CD4-positive, alpha-beta T cell treated with Interleukin-6 at 100 ng/mL for 8 hours (primary cell): ENCODE data around the gene DNAJB6.
A peak's percentile ranks its signal among the peaks of the same experiment; 100 is the strongest.

ENCODE experiments used
- DNase-seq: peaks from one replicate; pipeline ENCODE4 v3.0.0-alpha.2; 2020; ENCODE audit warnings: mixed read lengths, low spot score

Gene DNAJB6

DNA sequence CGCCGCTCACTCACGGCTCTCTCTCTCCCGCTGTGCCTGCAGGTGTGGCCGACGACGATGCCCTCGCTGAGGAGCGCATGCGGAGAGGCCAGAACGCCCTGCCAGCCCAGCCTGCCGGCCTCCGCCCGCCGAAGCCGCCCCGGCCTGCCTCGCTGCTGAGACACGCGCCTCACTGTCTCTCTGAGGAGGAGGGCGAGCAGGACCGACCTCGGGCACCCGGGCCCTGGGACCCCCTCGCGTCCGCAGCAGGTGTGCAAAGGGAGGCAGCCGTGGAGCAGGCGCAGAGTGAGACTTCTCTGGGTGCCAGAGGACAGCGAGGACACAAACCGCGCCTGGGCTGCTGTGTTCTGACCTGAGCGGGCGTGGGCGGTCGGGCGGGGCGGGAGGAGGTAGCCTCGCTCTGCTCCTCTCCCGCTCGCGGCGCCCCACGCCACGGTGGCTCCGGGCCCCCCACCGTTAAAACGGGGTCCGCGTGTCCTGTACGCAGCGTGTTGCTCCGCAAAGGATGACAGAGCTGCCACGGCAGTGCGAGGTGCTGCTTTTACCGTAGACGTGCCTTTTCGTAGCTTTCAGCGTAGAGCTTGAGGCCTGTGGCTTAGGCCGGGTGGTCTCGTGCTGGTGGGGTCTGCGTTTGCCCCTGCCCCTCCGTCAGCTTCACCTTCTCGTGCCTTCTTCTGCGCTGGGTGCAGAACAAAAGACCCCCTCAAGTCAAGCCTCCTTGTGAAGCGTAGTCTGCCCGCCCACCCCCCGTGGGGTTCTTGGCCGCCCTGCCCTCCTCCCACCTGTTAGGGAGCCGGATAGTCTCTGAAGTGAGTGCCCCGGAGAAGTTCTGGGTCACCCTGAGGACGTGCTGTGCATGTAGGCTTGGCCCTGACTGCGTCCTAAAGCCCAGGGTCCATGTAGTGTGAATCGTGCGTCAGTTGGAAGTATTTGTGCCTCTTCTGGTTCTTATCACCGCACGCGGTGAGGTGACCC lies 73.2 kb downstream of the DNAJB6 start:
- DNase-seq, result no peak

DNA sequence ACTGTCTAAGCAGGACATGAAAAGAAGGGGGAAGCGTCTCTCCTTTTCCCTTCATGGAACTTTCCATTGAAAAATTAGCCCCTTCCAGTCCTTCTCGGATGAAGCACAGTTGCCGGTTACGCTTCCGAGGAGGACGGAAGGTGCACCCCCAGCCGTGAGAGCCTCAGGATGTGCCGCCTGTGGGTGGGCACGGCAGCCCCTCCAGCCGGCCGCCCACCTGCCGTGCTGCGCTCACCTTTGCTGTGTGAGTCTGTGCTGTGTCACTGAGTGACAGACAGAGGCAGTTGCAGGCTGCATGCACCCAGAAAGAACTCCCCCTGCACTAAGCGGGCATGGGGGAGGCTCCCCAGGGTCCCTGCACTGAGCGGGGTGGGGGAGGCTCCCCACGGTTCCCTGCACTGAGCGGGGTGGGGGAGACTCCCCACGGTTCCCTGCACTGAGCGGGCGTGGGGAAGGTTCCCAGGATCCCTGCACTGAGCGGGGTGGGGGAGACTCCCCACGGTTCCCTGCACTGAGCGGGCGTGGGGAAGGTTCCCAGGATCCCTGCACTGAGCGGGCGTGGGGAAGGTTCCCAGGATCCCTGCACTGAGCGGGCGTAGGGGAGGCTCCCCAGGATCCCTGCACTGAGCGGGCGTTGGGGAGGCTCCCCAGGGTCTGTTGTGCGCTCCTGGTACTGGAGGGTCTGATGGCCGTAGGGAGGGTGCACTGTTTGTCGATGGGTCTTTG lies 74.2 kb downstream of the DNAJB6 start:
- no peak for DNase-seq

DNA sequence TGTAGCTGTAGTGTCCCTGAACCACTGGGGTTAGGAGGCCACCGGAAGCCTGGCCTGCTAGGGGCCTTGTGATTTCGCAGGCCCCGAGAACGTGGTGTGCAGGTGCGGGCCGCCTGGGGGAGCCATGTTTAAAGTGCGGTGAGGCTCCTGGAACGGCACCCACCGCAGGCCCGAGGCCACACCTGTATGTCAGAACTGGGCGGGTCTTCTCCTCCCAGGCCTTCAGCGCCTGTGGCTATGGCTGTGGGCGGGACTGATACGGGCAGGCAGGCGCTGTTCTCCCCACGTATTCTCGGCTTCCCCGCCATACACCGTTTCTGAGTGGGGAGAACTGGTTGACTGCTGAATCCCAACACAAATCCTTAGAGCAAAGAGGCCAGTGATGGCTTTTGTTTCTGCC lies 74.8 kb downstream of the DNAJB6 start:
- peak; percentile 35 for DNase-seq

DNA sequence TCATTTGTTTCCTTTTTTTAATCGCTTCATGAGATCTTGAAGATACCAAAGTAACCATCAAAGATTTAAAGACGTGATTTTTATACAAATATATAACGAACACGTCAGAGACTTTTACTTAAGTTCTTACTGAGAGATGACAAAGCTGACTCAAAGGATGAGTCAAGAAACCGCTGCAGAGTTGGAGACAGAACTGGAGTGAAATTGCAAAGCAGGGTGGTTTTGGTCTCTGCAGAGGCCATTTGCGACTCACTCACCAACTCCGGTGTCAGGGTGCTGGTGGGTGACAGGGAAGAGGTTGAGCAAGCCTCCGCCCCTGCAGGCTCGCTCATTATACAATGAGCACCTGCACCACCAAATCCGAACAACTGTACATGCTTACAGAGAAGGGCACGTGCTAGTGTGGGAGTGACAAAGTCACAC lies 75.2 kb downstream of the DNAJB6 start:
- peak; percentile 38 for DNase-seq

DNA sequence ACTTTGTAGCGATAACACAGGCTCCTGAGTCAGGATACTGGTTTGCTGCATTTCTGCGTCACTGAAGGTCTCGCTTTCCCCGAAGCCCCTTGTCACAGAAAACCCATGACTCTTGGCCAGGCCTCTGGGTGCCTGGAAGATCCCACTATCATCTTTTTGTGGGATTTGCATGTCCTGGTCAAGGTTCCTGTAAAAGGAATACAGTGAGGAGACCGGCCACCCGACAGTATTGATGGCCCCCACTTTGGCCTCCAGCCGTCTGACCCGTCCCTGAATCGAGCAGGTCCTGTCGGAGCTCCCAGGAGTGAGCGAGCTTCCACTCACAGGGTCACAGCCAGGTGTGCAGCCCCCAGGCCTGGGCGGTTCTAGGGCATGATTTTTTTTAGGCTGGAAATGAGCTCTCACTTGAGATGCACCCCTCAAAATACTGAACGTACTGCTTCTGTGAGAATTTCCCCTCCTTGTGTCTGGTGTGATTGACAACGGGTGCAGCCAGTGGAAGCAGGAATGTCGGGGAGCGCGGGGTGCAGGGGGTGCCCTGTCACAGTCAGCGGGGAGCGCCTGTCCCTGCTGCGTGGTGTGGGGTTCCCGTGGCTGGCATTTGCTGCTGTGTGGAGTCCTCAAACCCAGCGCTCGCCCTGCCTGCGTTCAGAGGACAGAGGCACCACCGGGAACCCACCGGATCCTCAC lies 75.8 kb downstream of the DNAJB6 start:
- DNase-seq, result no peak

DNA sequence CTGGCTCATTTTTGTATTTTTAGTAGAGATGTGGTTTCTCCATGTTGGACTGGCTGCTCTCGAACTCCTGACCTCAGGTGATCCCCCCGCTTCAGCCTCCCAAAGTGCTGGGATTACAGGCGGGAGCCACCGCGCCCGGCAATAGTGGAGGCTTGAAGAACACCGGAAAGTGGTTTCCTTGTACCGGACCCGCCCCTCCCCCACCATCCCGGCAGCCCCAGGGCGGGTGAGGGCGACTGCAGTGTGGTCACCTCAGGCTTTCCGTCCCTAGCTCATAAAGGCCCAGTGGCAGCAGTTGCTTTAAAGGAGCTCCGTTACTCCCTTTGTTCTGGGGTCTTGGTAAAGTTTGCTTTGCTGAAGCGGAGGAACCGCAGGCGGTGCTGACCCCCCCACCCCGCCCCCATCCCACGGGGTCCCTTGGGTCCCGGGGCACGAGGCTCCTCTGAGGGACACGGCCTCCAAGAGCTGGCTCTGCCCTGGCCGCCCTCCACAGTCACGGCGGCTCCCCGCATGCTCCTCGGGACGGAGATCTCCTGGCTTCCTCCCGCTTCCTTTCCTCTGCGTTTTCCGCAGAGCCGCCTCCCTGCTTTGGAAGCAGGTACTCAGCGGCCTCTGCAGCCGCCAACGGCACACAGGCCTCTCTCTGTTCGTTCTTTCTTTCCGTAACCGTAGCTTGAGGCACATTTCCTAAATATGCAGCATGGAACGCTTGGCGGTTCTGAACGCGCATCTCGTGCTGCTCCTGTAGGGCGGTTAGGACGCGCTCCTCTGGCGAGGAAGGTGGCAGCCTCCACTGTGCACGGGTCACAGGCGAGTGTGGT lies 77.3 kb downstream of the DNAJB6 start:
- no peak for DNase-seq

DNA sequence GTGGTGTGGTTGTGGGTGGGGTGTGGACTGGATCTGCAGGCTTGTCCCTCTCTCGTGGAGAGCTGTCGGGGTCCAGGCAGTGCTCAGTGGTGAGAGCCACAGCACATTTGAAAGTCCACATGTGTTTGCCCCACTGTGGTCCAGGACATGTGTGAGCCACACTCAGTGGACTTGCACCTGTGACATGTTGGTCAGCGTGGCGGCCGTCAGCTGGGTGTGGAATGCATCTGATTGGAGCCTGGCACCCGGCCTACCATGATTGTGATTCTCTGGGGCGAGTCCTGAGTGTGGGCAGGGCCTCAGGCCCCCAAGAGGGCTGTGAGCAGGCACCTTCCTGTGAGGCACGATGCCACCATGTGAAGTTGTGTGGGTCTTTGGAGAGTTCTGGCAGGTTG lies 77.9 kb downstream of the DNAJB6 start:
- no peak for DNase-seq

DNA sequence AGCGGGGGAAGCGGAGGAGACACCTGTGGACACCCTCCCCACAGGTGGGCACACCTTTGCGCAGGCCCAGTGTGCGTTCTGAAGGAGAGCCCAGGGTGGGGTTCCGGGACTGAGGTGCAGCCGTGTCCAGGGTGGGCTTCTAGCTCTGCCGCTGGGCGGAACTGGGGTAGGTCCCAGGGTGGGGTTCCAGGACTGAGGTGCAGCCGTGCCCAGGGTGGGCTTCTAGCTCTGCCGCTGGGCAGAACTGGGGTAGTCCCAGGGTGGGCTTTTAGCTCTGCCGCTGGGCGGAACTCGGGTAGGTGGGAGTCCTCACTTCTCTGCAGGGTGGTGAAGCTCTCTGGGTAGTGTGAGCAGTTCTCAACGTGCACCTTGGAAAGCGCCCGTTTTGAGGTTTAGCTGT lies 78.7 kb downstream of the DNAJB6 start:
- DNase-seq, result no peak

DNA sequence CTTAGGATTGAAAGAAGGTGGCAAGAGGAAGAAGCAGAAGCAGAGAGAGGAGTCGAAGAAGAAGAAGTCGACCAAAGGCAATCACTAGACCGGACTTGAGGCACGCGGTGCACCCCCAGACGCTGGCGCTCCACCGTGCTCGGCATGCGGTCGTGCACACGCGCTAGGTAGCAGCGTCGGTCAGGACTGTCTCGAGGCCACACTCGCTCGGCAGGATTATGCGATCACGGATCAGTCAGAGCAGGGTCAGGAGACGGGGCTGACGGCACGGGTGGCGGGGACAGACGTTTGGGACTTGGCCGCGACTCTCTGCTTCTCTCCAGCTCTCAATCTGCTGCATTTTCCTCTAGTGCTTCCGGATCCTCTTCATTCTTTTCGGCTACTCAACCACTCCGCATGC lies 79.2 kb downstream of the DNAJB6 start:
- no peak for DNase-seq

DNA sequence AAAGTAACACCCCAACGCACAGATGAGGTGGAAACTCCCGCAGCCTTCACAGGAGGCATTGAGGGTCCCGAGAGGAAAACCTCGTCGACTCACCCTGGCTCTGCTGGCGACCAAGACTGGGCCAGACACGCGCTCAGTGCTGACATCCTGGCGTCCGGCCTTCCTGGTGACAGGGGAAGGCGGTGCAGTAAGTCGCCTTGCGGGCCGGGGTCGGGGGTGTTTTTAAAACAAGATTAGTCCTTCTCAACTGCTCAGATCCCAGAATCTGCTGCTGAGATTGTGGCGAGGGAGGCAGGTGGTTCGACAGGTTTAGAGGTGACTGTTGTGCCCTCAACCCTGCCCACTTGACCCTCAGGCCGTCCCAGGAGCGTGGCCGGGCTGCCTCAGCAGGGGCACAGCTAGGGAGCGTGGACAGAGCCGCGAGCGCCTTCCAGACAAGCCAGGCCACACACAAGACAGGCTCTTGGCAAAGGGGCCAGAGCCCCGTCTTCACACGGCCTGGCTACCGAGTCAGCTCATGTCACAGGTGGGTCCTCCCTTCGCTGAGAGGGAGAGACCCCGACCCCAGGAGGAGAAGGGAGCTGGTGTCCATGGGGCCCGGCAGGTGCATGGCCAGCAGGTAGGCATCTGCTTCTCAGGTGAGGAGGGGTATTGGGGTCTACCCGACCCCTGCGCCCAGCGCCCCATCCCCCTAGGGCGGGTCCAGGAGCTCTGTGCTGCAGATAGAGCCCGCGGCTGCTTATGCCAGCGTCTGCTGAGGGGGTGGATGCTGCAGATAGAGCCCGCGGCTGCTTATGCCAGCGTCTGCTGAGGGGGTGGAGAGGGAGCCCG lies 81.6 kb downstream of the DNAJB6 start:
- no peak for DNase-seq

DNA sequence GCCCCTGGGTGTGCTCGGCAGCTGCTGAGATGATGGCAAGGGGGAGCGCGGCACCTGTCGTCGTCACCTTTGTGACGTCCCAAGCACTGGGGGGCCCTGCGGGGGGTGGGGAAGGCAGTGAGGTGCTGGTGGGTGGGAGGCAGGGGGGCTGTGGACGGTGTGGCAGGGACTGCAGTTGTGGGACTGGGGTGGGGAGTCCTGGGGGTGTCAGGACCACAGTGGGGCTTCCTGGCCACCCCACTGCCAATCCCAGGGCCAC lies 82.2 kb downstream of the DNAJB6 start:
- no peak for DNase-seq

DNA sequence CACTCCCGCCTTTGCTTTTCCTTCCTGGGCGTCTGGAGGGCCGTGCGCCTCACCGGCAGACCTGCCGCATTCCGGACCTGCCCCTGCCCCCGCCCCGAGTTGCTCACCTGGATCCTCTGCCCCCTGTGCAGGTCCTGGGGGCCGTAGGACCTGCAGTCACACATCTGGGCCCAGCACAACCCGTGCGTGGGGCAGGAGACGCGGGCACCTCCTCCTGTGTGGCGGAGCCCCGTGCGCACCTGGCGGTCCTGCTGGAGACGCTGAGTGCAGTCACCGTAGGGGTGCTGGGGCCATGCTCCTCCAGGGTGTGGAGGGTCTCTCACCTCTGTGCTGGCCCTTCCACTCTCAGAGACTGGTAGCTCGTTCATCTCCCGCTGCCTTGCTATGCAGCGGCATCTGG lies 85.5 kb downstream of the DNAJB6 start:
- no peak for DNase-seq

DNA sequence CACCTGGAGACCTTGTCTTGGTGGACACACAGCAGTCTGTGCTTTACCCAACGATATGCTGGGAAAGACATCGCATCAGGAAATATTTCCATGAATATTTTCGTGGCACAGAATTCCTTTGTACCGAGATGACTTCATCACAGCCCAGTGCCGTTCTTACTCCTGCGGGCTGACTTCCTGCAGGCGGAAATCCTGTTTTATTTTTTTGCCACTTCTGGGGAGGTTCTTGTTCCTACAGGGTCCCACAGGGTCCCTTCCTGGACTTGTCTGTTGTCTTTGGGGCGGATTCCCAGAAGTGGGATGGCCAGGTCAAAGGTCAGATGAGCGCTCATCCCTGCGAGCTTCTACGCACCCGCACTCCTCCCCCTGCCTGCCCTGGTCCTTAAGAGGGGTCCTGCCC lies 86.5 kb downstream of the DNAJB6 start:
- DNase-seq, result no peak

DNA sequence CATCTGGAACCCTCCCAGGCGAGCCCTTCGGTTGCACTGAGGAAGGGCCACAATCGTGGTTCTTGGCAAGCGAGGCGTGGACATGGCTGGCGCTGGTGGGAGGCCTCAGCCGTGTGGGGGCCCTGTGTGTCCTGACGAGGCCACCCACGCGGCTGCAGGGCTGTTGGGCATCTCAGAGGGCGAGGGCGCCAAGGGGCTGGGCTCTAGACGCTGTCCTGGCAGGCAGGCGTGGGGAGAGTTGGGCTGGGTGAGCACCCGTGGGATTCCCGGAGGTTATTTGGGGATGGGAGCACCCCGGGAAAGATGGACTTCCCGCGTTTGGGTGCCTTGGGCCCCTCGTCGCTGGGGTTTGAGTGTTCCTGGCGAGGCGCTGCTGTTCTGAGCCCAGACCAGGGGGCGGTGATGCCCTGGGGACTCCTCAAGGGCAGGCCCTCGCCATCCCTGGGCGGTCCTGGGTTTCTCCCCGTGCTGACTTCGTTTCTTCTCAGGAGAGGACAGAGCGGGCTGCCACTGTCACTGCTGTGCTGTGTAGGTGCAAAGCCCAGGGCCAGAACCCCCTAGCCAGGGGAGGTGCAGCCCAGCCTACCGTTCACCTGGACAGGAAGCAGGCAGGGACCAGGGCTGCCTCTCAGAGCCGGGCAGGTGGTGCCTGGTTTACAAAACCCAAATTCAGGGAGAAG lies 87.2 kb downstream of the DNAJB6 start:
- no peak for DNase-seq

DNA sequence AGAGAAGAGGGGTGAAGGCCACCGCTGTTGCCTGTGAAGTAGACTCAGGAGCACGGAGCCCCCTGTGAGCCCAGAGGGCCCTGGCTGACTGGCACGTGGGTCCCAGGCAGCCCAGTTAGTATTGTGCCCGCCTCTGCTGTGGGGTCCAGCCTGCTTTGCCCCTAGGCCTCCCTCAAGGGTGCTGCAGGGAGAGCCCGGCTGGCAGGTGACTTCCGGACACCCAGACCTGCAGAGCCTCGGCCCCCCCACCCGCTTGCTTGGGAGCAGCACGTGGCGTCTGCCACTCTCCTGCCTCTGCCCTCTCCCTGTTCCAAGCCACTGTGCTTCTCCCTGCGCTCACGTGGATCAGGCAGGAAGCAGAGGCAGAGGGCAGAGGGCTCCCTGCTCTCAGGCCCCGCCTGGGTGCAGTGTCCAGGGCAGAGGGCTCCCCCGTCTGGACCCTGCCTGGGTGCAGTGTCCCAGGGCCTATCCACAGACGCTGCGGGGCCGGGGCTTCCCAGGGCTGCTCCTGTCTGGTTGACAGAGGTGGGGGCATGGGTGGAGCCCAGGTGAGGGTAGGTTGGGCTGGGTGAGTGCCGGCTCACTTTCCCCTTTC lies 88.4 kb downstream of the DNAJB6 start:
- no peak for DNase-seq

DNA sequence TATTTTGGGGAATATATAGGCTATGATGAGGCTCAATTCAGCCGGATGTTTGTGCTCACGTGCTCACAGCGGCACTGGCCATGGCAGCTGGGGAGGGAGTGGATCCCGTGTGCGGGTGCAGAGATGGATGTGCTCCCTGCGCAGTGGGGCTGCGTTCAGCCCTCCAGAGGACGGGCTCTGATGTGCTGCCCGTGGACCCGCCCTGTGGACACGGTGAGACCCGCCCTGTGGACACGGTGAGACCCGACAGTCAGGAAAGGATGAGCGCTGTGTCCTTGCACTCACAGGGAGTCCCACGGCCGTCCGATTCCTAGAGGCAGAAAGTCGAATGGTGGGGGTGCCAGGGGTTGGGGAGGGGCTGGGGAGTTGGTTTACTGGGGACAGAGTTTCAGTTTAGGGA lies 89.0 kb downstream of the DNAJB6 start:
- no peak for DNase-seq

DNA sequence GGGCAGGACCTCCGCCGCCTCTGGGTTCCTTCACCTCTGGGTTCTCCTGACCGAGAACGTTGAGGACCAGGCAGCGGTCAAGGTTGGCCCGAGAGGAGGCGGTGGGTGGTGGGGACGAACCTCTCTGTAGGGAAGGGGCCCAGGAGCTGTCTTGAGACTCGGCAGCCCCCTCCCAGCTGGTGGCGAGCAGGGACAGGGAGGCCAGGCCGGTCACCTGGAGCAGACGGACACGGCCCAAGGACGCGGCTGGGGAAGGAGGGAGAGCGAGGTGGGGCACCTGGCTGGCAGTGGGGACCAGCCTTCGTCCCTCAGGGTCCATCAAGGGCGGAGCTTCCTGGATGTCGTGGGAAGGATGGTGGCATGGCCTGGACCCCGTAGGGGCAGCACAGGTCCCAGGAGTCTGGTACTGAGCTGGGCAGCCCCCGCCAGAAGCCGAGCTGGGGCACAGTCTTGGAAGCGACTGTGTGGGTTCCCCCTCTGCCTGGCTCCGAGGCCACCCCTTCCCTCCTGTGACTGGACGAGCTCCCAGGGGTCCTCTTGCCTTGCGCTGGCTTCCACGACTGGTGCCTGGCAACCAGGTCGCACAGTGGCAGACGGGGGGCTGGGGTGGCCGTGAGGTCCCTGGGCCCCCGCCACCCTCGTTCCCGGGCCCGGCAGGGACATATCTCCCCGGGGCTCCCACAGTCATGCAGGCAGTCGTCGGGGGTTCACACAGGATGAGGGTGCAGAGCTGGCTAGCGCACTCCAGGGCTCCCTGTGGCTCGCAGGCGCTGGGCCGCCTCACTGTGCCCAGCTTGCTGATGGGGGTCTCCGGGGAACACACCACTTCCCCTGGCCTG lies 89.9 kb downstream of the DNAJB6 start:
- no peak for DNase-seq

DNA sequence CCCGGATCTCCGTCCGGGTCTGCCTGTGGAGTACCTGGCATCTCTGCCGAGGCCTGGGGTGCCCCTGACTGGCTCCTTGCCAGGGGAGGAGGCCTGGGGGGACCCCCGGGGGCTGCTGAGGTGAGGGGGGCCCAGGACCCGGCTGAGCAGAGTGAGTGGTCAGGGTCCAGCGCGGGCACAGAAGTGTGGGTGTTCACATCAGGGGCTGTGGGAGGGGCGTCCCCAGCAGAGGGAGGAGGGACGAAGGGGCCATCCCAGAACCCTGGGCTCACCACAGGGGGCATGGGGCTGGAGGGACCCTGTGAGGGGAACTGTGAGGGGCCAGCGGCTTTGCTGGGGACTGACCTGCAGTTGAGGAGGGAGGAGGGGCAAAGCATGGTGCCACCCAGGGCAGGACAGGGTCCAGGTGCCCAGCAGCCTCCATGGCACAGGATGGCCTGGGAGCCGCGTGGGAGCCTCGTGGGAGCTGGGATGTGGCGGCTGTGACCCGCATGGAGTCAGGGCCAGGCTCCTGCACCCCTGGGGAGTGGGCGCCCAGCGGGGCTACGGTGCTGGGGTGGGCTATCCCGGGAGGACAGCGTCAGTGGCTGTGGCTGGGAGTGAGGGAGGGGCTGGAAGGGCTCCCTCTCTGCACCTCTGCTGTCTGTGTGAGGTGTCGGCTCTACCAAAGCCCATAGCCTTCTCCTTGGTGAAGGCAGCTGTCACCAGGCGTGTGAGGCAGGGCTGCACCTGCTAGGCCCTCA lies 91.2 kb downstream of the DNAJB6 start:
- DNase-seq, result no peak

DNA sequence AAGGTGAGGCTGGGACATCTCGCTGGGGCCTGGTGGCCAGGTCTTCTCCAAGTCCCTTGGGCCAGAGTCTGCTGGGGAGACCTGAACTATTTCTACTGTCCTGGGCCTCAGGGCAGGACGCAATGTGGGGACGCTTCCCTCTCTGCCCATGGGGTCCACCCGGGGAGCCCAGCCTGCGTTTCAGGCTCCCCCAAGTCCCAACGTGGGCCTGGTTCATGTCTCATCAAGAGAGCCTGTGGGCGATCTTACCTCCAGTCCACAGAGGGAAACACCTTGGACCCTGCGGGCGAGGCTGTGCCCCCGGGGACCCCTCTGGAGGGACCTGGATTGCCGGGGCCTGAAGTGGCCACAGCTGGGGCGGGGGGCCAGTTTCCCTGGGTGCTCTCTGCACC lies 91.7 kb downstream of the DNAJB6 start:
- no peak for DNase-seq
